Fibroblast of the aortic adventitia (primary cell): Measurements from ENCODE around the gene ZFP69B. TPM values are rescaled to one million over a fixed set of nuclear protein-coding genes. Genes with fewer than 3 reads are reported as not detected.
A peak's percentile ranks its signal among the peaks of the same experiment; 100 is the strongest.

Experiments
- DNase-seq: peaks from one replicate; pipeline ENCODE4 v3.0.0-alpha.2; 2010; ENCODE audit warnings: low read depth
- H3K4me3 ChIP-seq: 2 replicates; pipeline ENCODE4 v1.5.1; 2011; ENCODE audit warnings: low read depth, mild to moderate bottlenecking, control low read depth, low read length, moderate library complexity
- total RNA-seq: library from RNA; depleted of rRNA; stranded (reverse); fragments of >200 nt; gene quantifications from 2 replicates; pipeline ENCODE4 v1.2.3, GENCODE V29; 2012; ENCODE audit warnings: low replicate concordance
- TF ChIP-seq, protein P1 (sequence below): IDR thresholded peaks from 2 replicates; pipeline ENCODE4 v1.5.1; 2011; ENCODE audit warnings: mild to moderate bottlenecking, low read length, control low read depth, inconsistent platforms; ENCODE audit not compliant: insufficient read depth

Gene ZFP69B
- total RNA-seq = 6.1 and 8.5 TPM in 2 replicates

DNA sequence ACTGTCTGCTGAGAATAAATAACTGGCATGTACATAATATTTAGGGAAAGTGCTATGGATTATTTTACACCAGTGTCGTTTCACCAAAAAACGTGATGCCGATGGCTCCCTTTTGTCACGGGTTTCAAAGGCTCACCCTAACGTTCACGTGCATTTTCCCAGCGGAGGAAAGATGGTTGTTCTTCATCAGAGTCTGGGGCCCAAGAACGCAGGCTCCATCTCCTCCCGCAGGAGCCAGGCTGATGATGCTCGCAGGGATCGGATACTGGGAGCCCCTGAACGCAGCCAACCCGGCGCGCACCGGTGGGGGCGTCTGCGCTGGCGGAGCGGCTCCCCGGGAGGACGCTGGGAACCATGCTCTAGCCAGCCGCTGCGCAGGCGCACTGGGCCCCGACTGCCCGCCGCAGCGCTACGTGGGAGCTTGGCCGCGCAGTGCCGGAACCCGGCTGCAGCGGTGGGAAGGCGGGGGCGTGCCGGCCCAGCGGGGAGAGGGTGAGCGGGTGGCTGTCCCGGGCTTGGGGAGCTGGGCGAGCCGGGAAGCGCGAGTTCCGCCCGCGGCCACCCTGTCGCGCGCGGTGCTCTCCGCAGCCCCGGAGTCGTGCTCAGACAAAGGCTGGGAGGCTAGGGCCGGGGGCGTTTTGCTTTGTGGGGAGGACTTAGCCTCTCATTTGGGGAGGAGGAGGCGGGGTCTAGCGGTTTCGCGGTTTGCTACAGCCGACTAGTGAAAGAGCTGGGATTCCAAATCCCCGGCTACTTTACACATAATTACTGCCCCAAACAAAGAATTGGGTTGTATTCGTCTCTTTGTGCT lies at the start of gene ZFP69B:
Gene ZFP69B (plus strand): TSS at position 793 of the 811 bp plus-strand sequence. CDS start 486 bp downstream, outside the sequence.
- peak; percentile 89 for DNase-seq
- peak within 1 kb of the TSS; percentile 80 for H3K4me3 ChIP-seq
- TF ChIP-seq, protein P1, sequence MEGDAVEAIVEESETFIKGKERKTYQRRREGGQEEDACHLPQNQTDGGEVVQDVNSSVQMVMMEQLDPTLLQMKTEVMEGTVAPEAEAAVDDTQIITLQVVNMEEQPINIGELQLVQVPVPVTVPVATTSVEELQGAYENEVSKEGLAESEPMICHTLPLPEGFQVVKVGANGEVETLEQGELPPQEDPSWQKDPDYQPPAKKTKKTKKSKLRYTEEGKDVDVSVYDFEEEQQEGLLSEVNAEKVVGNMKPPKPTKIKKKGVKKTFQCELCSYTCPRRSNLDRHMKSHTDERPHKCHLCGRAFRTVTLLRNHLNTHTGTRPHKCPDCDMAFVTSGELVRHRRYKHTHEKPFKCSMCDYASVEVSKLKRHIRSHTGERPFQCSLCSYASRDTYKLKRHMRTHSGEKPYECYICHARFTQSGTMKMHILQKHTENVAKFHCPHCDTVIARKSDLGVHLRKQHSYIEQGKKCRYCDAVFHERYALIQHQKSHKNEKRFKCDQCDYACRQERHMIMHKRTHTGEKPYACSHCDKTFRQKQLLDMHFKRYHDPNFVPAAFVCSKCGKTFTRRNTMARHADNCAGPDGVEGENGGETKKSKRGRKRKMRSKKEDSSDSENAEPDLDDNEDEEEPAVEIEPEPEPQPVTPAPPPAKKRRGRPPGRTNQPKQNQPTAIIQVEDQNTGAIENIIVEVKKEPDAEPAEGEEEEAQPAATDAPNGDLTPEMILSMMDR = no peak

DNA sequence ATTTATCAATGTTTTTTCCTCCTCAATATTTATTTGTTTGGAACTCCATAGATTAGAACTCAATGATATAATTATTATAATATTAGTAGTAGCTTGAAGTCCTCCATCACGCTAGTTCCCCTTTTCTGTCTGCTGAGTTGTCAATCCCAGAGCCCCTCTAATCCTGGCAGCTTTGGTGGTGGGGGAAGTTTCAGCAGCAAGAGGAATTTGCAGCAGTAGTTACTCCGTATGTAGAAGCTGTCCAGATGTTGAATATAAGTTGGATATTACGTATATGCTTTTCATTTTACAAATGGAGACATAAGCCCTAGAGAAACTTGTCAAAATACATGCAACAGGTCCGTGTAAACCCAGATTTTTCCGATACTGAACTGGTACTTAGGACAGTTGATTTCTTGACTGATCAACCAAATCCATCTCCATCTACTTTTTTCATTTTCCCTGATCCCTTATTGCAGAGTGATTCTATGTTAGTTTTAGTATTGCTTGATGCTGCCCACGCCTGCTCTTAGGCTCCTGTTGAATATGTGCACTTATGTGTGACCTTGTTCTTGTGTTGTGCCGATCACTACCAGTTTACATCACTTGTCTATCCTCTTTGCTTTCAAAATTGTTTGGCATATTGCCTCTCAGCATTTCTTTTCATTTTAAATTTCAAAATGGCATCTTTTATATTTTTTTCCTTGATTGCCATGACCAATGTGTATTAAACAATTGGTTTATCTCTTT lies 48.6 kb upstream of the ZFP69B start:
- no peak for DNase-seq

DNA sequence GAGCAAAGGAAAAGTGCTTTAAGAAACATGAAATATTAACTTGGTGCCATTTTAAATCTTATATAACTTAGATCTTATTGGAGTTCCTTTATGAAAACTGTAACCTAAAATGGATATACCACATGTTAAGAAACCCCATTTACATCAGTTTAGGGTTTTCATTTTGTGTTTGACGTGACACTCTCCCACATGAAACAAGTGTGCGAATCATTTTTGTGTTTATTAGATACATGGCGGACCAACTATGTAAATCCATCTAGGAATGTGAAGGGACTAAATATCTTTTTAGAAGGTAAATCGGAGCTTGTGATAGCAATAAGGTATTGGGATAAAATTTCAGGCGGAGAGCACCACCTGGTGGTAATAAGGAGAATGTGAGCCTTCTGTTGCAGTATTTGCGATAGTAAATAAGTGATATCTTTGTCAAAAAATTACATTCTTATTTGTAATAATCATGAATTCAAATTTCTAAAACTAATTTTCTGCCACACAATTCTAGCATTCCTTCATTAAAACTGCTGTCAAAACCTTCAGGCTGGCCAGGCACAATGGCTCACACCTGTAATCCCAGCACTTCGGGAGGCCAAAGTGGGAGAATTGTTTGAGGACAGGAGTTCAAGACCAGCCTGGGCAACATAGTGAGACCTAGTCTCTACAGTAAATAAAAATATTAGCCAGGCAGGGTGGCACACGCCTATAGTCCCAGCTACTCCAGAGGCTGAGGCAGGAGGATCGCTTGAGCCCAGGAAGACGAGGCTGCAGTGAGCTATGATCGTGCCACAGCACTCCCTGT lies 45.4 kb upstream of the ZFP69B start:
- H3K4me3 ChIP-seq = no peak overlapping the region
- TF ChIP-seq, protein P1 = peak; percentile 73
- DNase-seq = peak; percentile 85

More for the DNA sequence above, 48.6 kb upstream of the ZFP69B start:
- no peak overlapping the region for H3K4me3 ChIP-seq
- TF ChIP-seq, protein P1 = no peak

DNA sequence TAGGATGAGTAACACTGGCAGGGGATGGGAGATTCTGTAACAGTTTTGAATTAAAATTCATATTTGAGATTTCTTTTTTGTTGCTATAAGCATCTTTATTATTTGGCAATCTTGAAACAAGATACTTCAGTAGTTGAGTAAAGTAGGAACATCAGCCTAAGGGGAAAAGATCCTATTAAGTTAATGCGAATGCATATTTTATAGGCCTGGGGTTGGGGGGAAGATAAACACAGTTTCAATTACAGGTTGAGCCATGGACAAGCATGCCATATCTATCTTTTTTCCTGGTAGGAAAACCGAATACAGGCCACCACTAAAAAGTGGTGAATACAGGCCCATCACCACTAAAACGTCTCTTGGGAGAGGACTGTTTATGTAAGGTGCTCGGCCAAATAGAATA lies 44.5 kb upstream of the ZFP69B start:
- no peak for DNase-seq
- TF ChIP-seq, protein P1 = no peak

DNA sequence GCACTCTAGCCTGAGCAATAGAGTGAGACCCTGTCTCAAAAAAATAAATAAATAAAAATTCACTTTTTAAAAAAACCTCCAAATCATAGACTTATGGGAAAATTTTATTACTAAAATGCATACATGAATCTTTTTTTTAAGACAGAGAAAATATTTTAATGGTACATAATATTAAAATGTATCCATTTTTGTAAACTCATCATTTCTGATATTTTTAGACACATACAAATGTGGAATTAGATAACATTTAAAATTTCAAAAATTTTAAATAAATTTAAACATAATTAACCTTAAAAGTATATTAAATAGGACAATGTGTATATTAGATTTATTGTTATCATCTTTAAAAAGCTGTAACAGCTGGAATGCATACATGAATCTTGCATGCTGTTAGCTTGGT lies 42.8 kb upstream of the ZFP69B start:
- H3K4me3 ChIP-seq = no peak overlapping the region
- DNase-seq = no peak
- TF ChIP-seq, protein P1 = no peak

More for the DNA sequence above, 44.5 kb upstream of the ZFP69B start:
- H3K4me3 ChIP-seq = no peak overlapping the region

DNA sequence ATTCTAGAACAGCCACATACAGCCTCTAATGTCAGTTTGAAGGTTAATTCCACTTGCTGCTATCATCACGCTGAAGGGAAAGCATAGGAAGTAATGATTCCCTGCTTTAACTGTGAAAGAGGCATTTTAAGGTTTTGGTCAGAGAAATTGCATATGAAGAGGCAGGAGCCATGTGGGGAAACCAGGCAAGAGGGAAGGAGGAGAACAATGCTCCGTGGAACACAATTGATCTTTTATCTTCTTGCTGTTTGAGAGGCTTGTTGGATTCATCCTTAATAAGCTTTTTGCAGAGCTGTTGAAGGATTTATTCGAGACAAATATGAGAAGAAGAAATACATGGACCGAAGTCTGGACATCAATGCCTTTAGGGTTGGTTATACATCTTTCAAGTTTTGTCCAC lies 40.8 kb upstream of the ZFP69B start:
- TF ChIP-seq, protein P1 = no peak
- no peak for DNase-seq
- no peak overlapping the region for H3K4me3 ChIP-seq
